Measurements from ENCODE around the gene UNC50.

DNA sequence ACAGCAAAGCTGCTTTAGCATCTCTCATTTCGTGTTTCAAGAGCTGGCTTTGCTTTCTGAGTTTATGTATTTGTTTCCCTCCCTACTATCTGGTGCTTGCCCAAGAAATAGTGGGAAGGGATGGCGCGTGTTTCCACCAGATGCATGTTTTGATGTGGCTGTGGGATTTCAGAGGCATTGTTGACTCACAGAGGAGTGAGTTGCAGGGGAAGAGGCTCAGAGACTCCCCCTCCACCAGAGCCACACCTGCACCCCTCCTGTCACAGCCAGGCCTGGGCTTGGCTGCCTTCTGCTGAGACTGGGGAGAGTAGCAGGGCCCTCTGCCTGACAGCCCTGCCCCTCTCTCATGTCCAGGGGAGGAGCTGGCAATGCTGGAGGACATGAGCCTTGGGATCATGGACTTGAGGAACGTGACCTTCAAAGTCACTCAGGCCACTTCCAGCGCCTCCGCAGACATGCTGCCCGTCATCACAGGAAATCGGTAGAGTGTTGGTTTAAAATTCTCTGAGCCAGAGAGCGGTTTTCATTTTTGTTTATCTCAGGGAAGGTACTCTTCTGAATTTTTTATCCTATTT lies 43.0 kb upstream of the UNC50 start:
- TF ChIP-seq CTCF (optimal IDR thresholded peaks at IDR 0.05 in 1 of 3, IDR thresholded peaks at IDR 0.05 in 1 of 3, conservative IDR thresholded peaks at IDR 0.05 in 1 of 3; ENCODE audit: extremely low read depth in 1 of 3, insufficient read depth in 2 of 3, low read length in 3 of 3), result no peak
- no peak for TF ChIP-seq EZH2 (IDR thresholded peaks at IDR 0.05; ENCODE audit: low read length)

All from keratinocyte (primary cell).